Subcutaneous adipose tissue (tissue), 4 donors: ENCODE measurements around the gene NR2E3. TPM values are rescaled to one million over a fixed set of nuclear protein-coding genes. Genes with fewer than 3 reads are reported as not detected.

Experiments used
- total RNA-seq, 4 donors: library from RNA; depleted of rRNA; stranded (reverse); fragments of >200 nt; gene quantifications; one replicate each; pipeline ENCODE4 v1.1.0, GENCODE V29; 2016
- TF ChIP-seq, protein P1 (sequence below): fragments of 450-650 bp; IDR thresholded peaks from one replicate; pipeline ENCODE4 v1.5.1; 2016; ENCODE audit warnings: low read depth, mild to moderate bottlenecking, control low read depth, antibody characterized with exemption, moderate library complexity

NR2E3 gene
- total RNA-seq, result not detected

GRCh38 chr15:71810256-71811035 is at the start of gene NR2E3:
NR2E3 (plus strand) TSS chr15:71810554; CDS start chr15:71810744, 190 bp downstream.
- TF ChIP-seq, protein P1, sequence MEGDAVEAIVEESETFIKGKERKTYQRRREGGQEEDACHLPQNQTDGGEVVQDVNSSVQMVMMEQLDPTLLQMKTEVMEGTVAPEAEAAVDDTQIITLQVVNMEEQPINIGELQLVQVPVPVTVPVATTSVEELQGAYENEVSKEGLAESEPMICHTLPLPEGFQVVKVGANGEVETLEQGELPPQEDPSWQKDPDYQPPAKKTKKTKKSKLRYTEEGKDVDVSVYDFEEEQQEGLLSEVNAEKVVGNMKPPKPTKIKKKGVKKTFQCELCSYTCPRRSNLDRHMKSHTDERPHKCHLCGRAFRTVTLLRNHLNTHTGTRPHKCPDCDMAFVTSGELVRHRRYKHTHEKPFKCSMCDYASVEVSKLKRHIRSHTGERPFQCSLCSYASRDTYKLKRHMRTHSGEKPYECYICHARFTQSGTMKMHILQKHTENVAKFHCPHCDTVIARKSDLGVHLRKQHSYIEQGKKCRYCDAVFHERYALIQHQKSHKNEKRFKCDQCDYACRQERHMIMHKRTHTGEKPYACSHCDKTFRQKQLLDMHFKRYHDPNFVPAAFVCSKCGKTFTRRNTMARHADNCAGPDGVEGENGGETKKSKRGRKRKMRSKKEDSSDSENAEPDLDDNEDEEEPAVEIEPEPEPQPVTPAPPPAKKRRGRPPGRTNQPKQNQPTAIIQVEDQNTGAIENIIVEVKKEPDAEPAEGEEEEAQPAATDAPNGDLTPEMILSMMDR, result no peak

DNA sequence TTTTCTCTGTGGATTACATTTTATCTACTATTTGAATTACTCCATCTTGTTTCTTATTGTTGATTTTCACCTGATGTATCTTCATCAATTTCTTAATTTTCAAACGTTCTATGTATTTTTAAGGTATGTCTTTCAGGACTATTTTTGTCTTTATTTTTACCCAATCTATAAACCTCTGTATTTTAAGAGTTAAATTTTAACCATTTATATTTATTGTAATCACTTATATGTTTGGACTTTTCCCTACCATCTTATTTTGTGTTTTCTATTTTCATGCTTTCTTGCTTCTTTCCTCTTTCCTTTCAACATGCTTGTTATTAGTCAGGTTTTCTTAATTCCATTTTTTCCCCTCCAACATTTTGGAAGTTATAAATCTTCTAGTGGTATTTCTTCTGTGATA is 49.5 kb upstream of the NR2E3 start:
- TF ChIP-seq, protein P1, result no peak

GRCh38 chr15:71761649-71762048 is 48.7 kb upstream of the NR2E3 start:
- TF ChIP-seq, protein P1, result no peak

DNA sequence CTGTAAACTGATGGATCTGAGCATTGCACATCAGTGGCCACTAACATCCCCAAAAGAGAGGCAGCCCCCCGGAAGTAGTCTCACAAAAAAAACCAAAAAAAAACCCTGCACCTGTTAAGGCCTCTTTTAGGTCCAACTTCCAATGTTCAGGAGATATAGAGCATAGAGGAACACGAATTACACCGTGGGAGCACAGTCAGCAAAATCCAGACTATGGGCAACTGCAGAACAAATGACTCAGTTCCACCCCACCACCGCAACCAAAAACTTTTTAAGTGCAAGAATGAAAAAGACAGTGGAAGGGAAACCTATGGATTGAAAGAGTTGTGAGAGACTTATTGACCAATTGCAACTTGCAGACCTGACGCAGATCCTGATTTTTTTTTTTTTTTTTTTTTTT is 42.2 kb upstream of the NR2E3 start:
- TF ChIP-seq, protein P1, result no peak

GRCh38 chr15:71773206-71773859 is 37.0 kb upstream of the NR2E3 start:
- TF ChIP-seq, protein P1, result no peak

- TF ChIP-seq, protein P1, result no peak
Measured at GRCh38 chr15:71775856-71776255, 34.5 kb upstream of the NR2E3 start.

GRCh38 chr15:71776304-71776703 is 34.0 kb upstream of the NR2E3 start:
- TF ChIP-seq, protein P1, result no peak
